Nephron progenitor cell (in vitro differentiated cells): ENCODE results near the gene PLEKHA5.

ENCODE experiments used
- DNase-seq: peaks from one replicate; pipeline ENCODE4 v3.0.0; 2021
- H3K27ac Mint-ChIP-seq: 2 replicates; pipeline ENCODE4 v1.8.0; 2021; ENCODE audit warnings: mild to moderate bottlenecking, moderate library complexity, mixed read lengths
- H3K27me3 Mint-ChIP-seq: 2 replicates; pipeline ENCODE4 v1.8.0; 2021; ENCODE audit warnings: mild to moderate bottlenecking, low read depth, mixed read lengths; ENCODE audit not compliant: poor library complexity
- H3K36me3 Mint-ChIP-seq: 2 replicates; pipeline ENCODE4 v1.8.0; 2021; ENCODE audit warnings: low read depth, mixed read lengths
- H3K4me1 Mint-ChIP-seq: 2 replicates; pipeline ENCODE4 v1.8.0; 2021; ENCODE audit warnings: mixed read lengths
- H3K4me3 Mint-ChIP-seq: 2 replicates; pipeline ENCODE4 v1.8.0; 2021; ENCODE audit warnings: mild to moderate bottlenecking, moderate library complexity, mixed read lengths
- H3K9me3 Mint-ChIP-seq: 2 replicates; pipeline ENCODE4 v1.8.0; 2021; ENCODE audit warnings: mild to moderate bottlenecking, moderate library complexity, mixed read lengths
- TF ChIP-seq, protein P1 (sequence below): fragments of 200-600 bp; sonication (generic); IDR thresholded peaks from 2 replicates; pipeline ENCODE4 v1.5.0; 2021; ENCODE audit warnings: antibody characterized with exemption

Gene PLEKHA5

DNA sequence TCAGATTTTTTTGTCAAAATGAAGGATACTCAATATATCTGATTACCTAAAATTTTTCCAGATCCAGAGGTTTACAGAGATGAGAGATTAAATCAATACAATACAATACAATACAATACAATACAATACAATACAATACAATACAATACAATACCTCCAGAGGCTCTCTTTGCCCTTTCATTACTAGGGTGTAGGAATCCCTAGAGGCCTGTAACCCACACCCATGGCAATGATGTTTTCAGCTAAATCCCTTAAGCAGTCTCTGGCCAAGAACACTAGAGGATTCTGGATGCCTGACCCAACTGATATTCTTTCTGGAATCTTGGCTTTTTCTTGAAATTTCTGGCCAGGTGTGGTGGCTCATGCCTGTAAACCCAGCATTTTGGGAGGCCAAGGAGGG lies 286.0 kb downstream of the PLEKHA5 start:
- Mint-ChIP-seq H3K36me3 (no peaks in the 10 kb centered on the region), H3K27ac (no peak overlapping the region), H3K4me3 (no peak overlapping the region), H3K27me3 (peaks cover 2% of the 10 kb centered on the region), H3K9me3 (peaks cover 4% of the 10 kb centered on the region), H3K4me1 (peaks cover 4% of the 10 kb centered on the region)
- DNase-seq: no peak
- TF ChIP-seq, protein P1, sequence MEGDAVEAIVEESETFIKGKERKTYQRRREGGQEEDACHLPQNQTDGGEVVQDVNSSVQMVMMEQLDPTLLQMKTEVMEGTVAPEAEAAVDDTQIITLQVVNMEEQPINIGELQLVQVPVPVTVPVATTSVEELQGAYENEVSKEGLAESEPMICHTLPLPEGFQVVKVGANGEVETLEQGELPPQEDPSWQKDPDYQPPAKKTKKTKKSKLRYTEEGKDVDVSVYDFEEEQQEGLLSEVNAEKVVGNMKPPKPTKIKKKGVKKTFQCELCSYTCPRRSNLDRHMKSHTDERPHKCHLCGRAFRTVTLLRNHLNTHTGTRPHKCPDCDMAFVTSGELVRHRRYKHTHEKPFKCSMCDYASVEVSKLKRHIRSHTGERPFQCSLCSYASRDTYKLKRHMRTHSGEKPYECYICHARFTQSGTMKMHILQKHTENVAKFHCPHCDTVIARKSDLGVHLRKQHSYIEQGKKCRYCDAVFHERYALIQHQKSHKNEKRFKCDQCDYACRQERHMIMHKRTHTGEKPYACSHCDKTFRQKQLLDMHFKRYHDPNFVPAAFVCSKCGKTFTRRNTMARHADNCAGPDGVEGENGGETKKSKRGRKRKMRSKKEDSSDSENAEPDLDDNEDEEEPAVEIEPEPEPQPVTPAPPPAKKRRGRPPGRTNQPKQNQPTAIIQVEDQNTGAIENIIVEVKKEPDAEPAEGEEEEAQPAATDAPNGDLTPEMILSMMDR: no peak

DNA sequence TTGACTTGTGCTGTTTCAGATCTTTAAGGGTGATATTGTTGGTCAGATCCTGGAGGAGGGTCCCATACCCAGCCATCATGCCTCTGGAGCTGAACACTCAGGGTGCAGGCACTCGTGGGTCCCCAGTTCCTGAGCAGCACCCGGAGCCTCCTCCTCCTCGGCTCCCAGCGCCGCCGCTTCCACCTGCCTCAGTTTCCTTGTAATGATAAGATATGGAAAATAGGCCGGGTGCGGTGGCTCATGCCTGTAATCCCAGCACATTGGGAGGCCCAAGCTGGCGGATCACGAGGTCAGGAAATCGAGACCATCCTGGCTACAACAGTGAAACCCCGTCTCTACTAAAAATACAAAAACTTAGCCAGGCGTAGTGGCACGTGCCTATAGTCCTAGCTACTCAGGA lies 289.6 kb downstream of the PLEKHA5 start:
- H3K4me1 Mint-ChIP-seq: no peaks in the 10 kb centered on the region
- TF ChIP-seq, protein P1: no peak
- H3K4me3 Mint-ChIP-seq: no peak overlapping the region
- H3K27me3 Mint-ChIP-seq: peaks cover 2% of the 10 kb centered on the region
- no peak for DNase-seq
- H3K9me3 Mint-ChIP-seq: peaks cover 7% of the 10 kb centered on the region
- no peak overlapping the region for H3K27ac Mint-ChIP-seq
- H3K36me3 Mint-ChIP-seq: no peaks in the 10 kb centered on the region

DNA sequence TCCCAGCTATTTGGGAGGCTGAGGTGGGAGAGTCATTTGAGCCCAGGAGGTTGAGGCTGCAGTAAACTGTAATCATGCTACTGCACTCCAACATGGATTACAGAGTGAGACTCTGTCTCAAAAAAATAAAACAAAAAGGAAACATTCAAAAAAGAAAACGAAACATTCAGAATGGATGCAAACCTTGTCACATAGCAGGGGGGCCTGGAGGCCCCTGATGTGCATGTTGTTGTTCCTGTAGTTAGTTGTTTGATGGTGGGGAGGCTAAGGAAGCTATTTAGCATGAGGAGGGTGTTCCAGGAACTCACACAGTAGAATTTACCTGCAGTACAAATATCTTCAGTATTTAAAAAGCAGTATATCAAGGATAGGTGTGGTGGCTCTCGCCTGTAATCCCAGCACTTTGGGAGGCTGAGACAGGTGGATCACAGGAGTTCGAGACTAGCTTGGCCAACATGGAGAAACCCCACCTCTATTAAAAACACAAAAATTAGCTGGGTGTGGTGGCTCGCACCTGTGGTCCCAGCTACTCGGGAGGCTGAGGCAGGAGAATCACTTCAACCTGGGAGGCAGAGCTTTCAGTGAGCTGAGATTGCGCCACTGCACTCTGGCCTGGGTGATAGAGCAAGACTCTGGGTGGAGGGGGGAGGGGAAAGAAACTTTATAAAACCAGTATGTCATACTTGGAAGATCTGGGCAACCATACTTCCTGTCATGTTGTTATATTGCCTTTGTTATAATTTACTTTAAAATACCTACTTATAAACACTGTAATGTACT lies 292.2 kb downstream of the PLEKHA5 start:
- Mint-ChIP-seq H3K36me3 (no peaks in the 10 kb centered on the region), H3K27me3 (peaks cover 1% of the 10 kb centered on the region), H3K4me1 (no peaks in the 10 kb centered on the region), H3K9me3 (peaks cover 12% of the 10 kb centered on the region), H3K27ac (no peak overlapping the region), H3K4me3 (no peak overlapping the region)
- DNase-seq: no peak
- TF ChIP-seq, protein P1: no peak

DNA sequence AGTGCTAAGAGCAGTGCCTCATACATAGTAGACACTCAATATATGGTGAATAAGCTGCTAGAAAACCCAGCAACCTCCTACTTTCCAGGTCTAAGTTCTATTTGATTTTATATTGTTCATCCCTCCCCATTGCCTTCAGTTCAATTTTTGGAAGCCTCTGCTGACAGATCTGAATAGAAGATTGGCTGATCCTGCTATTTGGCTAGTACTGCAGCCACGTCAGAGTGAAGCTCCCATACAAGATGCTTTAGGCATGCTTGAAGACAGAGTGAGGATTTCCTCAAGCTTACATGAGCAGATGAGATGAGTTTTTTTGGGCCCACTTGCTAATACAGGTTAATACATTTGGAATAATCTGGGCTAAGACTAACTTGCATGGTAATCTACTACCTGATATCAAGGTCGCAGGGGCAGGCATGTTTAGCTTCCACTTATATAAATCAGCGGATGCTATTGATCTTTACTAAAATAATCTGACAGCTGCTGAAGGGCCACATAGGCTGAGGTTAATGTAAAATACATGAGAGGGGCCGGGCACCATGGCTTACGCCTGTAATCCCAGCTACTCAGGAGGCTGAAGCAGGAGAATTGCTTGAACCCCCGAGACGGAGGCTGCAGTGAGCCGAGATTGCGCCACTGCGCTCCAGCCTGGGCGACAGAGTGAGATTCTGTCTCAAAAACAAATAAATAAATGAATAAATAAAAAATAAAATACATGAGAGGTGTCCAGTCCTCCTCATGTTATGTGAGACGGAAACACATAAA lies 293.8 kb downstream of the PLEKHA5 start:
- H3K27me3 Mint-ChIP-seq: no peaks in the 10 kb centered on the region
- H3K4me1 Mint-ChIP-seq: no peaks in the 10 kb centered on the region
- H3K9me3 Mint-ChIP-seq: peaks cover 12% of the 10 kb centered on the region
- DNase-seq: no peak
- no peak overlapping the region for H3K4me3 Mint-ChIP-seq
- TF ChIP-seq, protein P1: no peak
- H3K36me3 Mint-ChIP-seq: no peaks in the 10 kb centered on the region
- no peak overlapping the region for H3K27ac Mint-ChIP-seq
